ENCODE results near the gene SPTB. TPM values are rescaled to one million over a fixed set of nuclear protein-coding genes. Genes with fewer than 3 reads are reported as not detected.

SPTB gene
- total and polyA plus RNA-seq, 10 donors: 0.06 to 20.9 (median 3.9) TPM

GRCh38 chr14:64871344-64871743 is 8.4 kb downstream of the SPTB start:
- 73 to 88% (median 79%) methylated on average over 2 of the region's 2 CpGs for WGBS, 5 donors
- H3K4me1 ChIP-seq: peaks cover 0 to 11% (median 8%) of the 10 kb centered on the region in 6 donors
- no peak for DNase-seq
- H3K27me3 ChIP-seq (replicated peaks in 1 of 7): peaks cover 0 to 4% (median 0%) of the 10 kb centered on the region in 7 donors
- no peaks in the 10 kb centered on the region for H3K36me3 ChIP-seq
- H3K9me3 ChIP-seq: no peaks in the 10 kb centered on the region
- no peak overlapping the region for H3K4me3 ChIP-seq
- intact Hi-C loops (cut with DNase I; ENCODE audit: low total_unique reads): no loop called here
- no peak for TF ChIP-seq POLR2A (IDR thresholded peaks at IDR 0.05)
- no peak overlapping the region for H3K27ac ChIP-seq

- no peak for TF ChIP-seq CTCF (IDR thresholded peaks at IDR 0.05 in 8 of 11, conservative IDR thresholded peaks at IDR 0.05 in 3 of 11)
- TF ChIP-seq POLR2AphosphoS5 (IDR thresholded peaks at IDR 0.05): no peak
- no peak for TF ChIP-seq POLR2A (IDR thresholded peaks at IDR 0.05)
- peaks cover 0 to 4% (median 0%) of the 10 kb centered on the region in 7 donors for H3K27me3 ChIP-seq (replicated peaks in 1 of 7)
- H3K27ac ChIP-seq: no peak overlapping the region
- no peak for DNase-seq
- peaks cover 0 to 11% (median 8%) of the 10 kb centered on the region in 6 donors for H3K4me1 ChIP-seq
- 16 to 32% (median 20%) methylated on average over 2 of the region's 2 CpGs for WGBS, 5 donors
- no peak overlapping the region for H3K4me3 ChIP-seq
- intact Hi-C loops (cut with DNase I; ENCODE audit: low total_unique reads): no loop called here
- no peaks in the 10 kb centered on the region for H3K9me3 ChIP-seq
- H3K36me3 ChIP-seq: no peaks in the 10 kb centered on the region
Observed at GRCh38 chr14:64870160-64870559, 9.5 kb downstream of the SPTB start.

- 45 to 96% (median 54%) methylated on average over 1 of the region's 1 CpG for WGBS, 5 donors
- DNase-seq: no peak
- Histone ChIP-seq H3K4me3 (no peak overlapping the region), H3K9me3 (no peaks in the 10 kb centered on the region), H3K27ac (no peak overlapping the region), H3K27me3 (replicated peaks in 1 of 7) (peaks cover 0 to 4% (median 0%) of the 10 kb centered on the region in 7 donors), H3K36me3 (no peaks in the 10 kb centered on the region), H3K4me1 (peaks cover 0 to 11% (median 8%) of the 10 kb centered on the region in 6 donors)
- TF ChIP-seq CTCF (IDR thresholded peaks at IDR 0.05 in 8 of 11, conservative IDR thresholded peaks at IDR 0.05 in 3 of 11): no peak
- TF ChIP-seq POLR2AphosphoS5 (IDR thresholded peaks at IDR 0.05): no peak
- no peak for TF ChIP-seq POLR2A (IDR thresholded peaks at IDR 0.05)
- intact Hi-C loops (cut with DNase I; ENCODE audit: low total_unique reads): no loop called here
Observed at GRCh38 chr14:64868841-64869240, 10.9 kb downstream of the SPTB start.

- H3K4me1 ChIP-seq: peaks cover 0 to 11% (median 8%) of the 10 kb centered on the region in 6 donors
- no peak overlapping the region for H3K4me3 ChIP-seq
- no peaks in the 10 kb centered on the region for H3K36me3 ChIP-seq
- no peak for DNase-seq
- no peaks in the 10 kb centered on the region for H3K9me3 ChIP-seq
- peaks cover 0 to 4% (median 0%) of the 10 kb centered on the region in 7 donors for H3K27me3 ChIP-seq (replicated peaks in 1 of 7)
- 84 to 92% (median 88%) methylated on average over 2 of the region's 2 CpGs for WGBS, 5 donors
- H3K27ac ChIP-seq: no peak overlapping the region
- intact Hi-C loops (cut with DNase I; ENCODE audit: low total_unique reads): no loop called here
- no peak for TF ChIP-seq POLR2AphosphoS5 (IDR thresholded peaks at IDR 0.05)
- no peak for TF ChIP-seq CTCF (IDR thresholded peaks at IDR 0.05 in 8 of 11, conservative IDR thresholded peaks at IDR 0.05 in 3 of 11)
- no peak for TF ChIP-seq POLR2A (IDR thresholded peaks at IDR 0.05)
Observed at GRCh38 chr14:64868379-64868778, 11.3 kb downstream of the SPTB start.

- no peak for DNase-seq
- TF ChIP-seq CTCF (IDR thresholded peaks at IDR 0.05 in 8 of 11, conservative IDR thresholded peaks at IDR 0.05 in 3 of 11) (no peak), POLR2A (IDR thresholded peaks at IDR 0.05) (no peak), POLR2AphosphoS5 (IDR thresholded peaks at IDR 0.05) (no peak)
- Histone ChIP-seq H3K4me3 (no peak overlapping the region), H3K36me3 (no peaks in the 10 kb centered on the region), H3K27ac (no peak overlapping the region), H3K27me3 (replicated peaks in 1 of 7) (peaks cover 0 to 4% (median 0%) of the 10 kb centered on the region in 7 donors), H3K4me1 (peaks cover 0 to 11% (median 8%) of the 10 kb centered on the region in 6 donors), H3K9me3 (no peaks in the 10 kb centered on the region)
- WGBS, 5 donors: 67 to 90% (median 81%) methylated on average over 3 of the region's 3 CpGs
- intact Hi-C loops (cut with DNase I; ENCODE audit: low total_unique reads): no loop called here
Observed at GRCh38 chr14:64867182-64867581, 12.5 kb downstream of the SPTB start.
